Putamen (tissue), 1 donor: ENCODE results near the gene HAPLN1.
"Not testable (repeated sequence)": the region's sequence is repeated elsewhere in the genome, so short reads cannot be mapped to it uniquely, and the experiment has no call there.

Experiments
- DNase-seq: peaks from one replicate; pipeline ENCODE4 v3.0.0-alpha.2; 2016; ENCODE audit warnings: low spot score

The HAPLN1 gene

DNA sequence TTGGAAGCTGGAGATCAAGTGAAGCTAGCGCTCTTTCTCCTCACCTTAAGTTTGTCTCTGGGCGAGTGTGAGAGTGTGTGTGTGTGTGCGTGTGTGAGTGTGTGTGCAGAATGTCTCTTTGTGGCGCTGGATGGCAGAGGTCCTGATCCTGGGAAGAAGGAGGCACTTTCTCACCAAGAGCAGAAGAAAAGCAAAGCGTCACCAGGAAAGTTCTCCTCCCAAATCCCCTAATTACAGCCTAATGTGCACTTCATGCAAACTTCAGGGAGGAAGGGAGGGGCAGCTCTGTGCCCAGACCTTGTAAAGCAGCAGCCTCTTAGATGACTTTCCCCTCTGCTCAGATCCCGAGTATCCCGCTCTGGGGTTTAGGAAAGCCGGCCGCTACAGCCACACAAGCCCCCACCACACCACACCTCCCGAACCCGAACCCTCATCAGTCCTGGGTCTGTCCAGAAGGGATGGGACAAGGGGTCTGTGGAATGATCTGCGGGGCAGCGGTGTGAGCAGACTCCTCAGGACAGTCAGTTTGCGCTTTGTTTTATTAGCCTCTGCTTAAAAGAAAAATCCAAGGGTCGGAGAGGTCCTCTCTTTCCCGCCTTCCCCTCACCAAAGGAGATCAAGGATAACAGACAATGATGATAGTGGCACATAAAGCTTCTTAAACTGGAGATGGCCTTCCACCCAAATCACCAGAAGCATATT, at the start of gene HAPLN1:
Gene HAPLN1, minus strand, starts transcription at position 20 of the 702 bp plus-strand sequence. CDS start 47,332 bp downstream, outside the sequence.
- DNase-seq = no peak

DNA sequence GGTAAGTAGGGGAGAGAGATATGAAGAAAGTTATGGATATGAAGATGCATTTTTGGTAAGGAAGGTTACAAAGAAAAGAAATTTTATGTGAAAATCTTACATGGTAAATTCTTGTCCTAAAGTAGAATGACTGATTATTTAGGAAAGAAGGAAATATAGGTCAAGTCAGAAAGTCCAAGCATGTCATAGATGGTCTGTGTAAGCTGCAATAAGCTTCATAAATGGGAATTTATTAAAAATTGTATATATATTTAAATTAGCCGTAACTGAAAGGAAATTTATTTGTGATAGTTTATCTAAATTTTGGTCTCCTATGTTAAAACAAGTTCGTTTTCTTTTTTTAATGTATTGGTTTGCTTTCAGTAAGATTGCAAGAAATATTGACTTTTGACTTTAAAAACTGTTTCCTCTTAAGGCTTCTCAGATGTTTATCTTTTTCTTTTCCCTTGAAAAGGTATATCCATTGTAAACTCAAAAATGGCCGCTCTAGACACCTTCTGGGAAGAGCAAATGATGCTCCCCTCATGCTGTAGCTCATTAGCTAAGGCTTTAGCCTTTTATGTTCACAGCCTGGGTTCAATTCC, 46.8 kb upstream of the HAPLN1 start:
- no peak for DNase-seq

DNA sequence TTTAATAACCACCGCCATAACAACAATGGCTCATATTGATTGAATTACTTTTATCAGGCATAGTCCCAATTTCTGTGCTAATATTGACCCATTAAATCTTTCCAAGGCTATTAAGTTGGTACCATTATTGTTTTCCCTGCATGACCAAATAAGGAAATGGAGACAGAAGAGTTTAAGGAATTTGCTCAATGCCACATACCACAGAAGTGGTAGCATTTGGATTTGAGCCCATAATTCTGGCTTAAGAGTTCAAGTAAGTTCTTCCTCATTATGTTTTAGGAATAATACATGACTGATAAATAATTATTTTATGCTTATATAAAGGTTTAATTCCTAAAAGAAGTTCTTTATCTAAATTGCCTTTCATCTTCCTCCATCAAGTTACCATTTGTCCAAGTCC, 43.4 kb upstream of the HAPLN1 start:
- no peak for DNase-seq

DNA sequence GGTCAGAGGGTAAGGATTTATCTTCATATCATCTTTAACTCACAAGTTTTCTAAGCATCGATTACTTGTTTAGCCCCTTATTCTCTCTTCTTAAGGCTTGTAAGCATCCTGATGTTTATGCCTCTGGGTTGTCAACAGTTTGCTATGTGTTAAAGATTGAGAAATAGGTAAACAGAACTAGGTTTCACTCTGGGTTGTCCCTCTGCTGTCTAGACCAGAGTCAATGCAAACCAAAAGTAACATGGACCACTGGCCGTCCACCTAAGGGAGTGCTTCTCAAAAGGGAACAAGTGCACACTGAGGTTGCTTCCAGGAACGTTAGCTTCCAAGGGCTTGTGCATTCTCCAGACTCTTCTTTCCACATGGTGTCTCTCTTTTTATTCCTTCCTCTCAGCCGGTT, 39.9 kb upstream of the HAPLN1 start:
- no peak for DNase-seq

DNA sequence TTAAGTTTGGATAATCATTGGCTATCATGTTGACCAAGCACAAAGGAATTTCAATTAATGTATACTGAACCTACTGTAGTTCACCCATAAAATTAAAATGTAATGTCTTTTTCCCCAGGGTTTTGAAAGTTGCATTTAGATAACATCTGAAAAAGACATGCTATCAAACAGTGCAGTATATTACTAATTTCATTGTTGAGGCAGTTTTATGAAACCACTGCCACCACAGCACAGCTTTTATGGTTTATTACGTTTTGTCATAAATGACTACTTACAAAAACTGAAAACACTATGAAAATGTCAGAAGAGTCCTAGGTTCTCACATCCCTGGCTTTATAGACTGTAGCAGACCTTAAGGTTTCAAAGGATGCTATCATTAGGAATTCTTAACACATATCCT, 32.0 kb upstream of the HAPLN1 start:
- no peak for DNase-seq

DNA sequence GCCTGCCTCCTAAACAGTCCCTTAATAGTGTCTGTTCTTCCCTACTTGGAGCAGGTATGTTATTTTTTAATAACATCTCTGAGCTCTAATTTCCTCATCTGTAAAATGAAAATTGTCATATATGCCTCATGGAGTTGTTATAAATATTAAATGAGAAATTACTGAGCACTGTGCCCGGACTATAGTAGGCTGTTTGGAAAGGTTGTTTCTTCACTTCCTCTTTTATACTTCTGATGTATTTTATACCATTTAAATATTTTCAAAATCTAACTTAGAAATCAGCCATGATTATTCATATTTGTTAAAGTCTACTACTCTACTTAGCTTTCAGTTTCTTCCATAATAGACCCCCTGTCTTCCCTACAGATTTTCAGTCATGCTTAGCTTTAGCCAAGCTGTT, 30.5 kb upstream of the HAPLN1 start:
- DNase-seq = no peak

DNA sequence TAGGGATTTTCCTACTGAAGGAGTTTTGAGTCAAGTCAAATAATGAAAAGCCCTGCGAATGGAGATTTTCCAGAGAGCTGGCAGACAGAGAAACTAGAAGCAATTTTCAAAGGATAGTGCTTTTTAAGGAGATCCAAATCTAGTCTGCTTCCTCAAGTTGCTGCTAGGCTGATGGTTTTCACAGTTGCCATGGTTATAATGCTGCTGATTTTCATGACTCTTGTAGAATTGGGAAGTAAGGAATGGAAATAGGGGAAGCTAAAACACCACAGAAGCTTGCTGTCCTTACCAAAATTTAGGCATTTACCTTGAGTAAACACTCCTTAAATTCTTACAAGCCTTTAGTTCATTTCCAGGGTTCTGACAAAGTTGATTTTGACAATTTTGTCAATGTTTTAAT, 30.1 kb upstream of the HAPLN1 start:
- peak; percentile 3 for DNase-seq

DNA sequence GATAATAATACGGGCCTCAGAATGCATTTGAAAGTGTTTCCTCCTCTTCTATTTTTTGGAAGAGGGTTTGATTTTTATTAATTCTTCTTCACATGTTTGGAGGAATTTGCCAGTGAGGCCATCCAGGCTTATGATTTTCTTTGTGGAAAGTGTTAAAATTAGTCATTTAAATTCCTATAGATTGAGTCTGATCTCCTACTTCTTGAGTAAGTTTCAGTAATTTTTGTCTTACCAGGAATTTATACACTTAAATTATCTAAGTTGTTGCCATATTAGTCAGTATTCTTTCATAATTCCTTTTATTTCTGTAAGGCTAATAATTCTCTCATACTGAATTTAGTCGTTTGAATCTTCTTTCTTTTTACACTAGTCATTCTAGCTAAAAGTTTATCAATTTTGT, 25.2 kb upstream of the HAPLN1 start:
- no peak for DNase-seq

DNA sequence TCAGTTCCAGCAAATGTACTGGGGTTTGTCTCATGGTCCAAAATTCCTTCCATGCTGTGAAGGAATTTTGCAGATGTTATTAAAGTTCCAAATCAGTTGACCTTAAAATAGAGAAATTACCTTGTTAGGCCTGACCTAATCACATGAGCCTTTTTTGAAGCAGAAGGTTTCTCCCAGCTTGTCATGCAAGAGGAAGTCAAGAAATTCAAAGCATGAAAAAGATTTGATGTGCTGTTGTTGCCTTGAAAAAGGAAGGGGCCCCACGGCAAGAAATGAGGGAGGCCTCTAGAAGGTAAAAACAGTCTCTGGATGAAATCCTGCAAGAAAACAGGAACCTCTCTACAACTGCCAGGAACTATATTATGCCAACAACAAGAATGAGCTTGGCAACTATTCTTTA, 24.2 kb upstream of the HAPLN1 start:
- no peak for DNase-seq

DNA sequence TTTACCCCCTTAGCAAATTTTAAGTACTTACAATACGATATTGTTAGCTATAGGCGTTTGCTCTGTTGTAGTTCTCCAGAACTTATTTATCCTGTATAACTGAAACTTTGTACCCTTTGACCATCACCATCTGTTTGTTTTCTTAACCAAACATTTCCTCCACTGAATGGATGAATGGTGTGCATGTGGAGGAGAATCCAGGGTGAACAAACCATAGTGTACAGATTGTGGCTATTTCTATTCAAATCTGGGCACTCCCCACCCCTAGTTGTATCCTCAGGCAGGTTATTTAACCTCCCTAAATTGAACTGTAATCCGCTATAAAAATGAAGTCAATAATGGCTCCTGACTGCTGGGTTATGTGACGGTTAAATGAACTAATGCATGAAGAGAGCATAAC, 21.4 kb upstream of the HAPLN1 start:
- no peak for DNase-seq

DNA sequence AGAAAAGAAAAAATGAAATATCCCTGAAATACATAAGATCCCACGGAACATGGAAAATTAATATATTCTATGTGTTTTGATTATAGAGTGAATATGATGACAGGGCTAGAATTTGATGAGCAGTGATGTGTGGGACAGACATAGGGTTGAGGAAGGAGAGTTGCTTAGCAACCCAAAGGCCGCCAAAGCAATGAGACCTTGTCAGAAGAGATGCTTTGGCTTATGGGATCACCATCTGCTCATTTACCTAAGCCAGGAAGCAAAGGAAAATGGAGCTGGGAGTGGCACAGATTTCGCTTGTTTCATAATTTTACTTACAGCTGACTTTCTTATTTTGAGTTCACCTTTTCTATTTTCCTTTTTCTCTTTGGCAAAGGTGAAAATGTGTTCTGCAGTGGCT, 20.9 kb upstream of the HAPLN1 start:
- no peak for DNase-seq

DNA sequence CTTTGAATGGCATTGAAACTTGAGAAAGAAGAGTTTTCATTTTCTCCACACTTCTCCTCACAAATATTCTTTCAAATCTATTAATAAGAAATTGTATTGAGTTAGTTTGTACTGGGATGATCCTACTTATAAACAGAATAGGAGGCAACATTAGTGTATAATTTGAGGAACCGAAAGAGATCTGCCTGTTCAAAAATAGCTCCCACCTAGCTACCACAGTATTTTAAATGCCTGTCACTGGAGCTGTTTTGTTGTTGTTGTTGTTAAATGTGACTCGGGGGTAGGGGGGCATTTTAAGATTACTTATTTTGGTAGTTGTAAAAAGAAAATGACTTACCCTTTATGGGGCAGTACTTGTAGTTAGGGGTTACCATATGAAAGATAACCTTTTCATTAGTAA, 20.1 kb upstream of the HAPLN1 start:
- DNase-seq = no peak

DNA sequence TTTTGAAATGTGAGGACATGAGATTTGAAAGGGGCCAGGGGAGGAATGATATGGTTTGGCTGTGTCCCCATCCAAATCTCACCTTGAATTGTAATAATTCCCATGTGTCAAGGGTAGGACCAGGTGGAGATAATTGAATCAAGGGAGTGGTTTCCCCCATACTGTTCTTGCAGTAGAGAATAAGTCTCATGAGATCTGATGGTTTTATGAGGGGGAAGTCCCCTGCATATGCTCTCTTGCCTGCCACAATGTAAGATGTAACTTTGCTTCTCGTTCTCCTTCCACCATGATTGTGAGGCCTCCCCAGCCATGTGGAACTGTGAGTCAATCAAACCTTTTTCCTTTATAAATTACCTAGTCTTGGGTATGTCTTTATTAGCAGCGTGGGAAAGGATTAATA, 15.5 kb upstream of the HAPLN1 start:
- not testable (repeated sequence) for DNase-seq

DNA sequence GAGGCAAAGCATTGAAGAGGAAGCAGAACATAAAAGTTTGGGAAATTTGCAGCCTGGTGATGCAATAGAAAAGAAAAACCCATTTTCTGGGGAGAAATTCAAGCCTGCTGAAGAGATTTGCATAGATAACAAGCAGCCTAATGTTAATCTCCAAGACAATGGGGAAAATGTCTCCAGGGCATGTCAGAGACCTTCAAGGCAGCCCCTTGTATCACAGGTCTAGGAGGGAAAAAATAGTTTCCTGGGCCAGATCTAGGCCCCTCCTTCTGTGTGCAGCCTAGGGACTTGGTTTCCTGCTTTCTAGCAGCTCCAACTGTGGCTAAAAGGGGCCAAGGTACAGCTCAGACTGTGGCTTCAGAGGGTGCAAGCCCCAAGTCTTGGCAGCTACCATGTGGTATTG, 14.4 kb upstream of the HAPLN1 start:
- DNase-seq = not testable (repeated sequence)

DNA sequence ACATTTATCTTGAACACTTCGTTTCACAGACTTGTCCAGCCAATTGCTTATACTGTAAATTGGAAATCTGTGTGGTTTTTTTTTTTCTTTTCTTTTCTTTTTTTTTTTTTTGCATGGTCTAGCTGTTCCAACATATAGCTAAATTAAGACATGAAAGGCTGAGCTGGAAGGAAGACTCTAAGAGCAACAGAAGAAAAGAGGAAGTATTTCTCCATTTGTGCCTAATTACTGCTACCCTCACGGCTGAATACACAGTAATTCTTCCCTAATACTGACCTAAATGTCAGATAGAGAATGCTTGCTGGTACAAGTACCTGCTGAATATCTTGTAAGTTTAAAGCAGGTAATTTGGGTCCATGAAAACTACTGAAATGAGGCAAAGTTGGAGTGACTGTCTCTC, 11.0 kb upstream of the HAPLN1 start:
- DNase-seq = no peak

DNA sequence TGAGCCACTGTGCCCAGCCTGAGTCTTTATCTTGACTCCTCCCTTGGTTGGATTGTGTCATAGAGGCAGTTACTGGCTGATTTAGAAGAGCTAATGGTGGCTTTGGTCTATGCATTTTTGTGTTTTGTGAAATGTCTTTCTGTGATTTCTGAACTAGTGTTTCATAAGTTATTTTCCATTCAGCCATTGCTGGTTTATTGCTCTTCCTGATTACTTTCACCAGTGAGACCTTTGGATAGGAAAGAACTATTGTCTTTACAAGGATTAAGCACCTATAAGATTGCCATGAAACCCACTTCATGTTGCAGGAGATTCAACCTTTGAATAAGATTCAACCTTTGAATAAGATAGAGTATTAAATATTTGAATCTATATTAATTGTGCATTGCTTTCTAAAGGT, 8.7 kb upstream of the HAPLN1 start:
- DNase-seq = no peak

DNA sequence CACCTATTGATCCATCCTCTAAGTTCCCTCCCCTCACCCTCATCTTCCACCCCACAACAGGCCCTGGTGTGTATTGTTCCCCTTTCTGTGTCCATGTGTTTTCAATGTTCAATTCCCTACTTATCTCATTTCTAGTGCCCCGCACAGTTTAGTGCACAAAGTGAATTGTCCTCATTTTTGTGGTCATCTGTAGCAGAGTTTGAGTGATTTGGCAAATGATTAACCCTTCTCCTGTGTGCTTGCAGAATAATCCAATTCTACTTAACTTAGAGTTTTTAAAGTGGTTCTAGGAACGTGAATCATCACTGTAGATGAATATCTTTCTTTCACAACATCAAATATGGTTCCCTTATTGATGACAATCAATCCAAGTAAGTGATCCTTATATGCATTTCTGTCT, 6.3 kb upstream of the HAPLN1 start:
- no peak for DNase-seq

DNA sequence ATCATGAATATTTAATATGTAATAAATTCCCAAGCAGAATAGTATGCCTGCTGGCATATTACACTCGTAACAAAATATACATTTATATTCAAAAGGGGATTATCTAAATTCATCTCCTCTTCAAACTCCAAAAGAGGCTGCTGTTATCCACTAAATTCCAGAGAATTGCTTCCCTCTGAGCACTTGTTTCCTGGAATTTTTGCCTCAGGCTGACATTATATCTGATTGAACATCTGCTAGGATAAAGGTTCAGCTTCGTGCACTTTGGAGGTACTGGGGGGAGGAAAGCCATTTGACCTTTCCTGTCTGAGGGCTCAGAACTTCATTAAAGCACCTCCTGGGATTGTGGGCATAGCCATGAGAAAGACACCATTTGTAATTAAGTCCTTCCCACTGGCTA, 4.3 kb upstream of the HAPLN1 start:
- no peak for DNase-seq

DNA sequence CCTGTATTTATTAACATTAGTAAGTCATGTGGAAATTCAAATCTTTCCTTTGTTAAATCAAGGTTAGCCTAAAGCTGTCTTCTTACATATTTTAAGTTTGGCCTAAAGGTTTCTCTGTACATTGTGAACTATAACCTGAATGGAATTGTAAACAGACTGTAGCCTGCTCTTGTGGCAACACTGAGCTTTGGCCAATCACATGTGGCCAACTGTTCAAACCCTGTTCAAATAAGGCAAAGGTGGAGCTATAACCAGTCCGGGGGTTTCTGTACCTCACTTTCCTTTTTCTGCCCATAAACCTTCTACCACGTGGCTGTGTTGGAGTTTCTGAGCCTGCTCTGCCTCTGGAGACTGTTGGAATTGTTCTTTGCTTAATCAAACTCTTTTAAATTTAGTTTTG, 3.3 kb upstream of the HAPLN1 start:
- no peak for DNase-seq

DNA sequence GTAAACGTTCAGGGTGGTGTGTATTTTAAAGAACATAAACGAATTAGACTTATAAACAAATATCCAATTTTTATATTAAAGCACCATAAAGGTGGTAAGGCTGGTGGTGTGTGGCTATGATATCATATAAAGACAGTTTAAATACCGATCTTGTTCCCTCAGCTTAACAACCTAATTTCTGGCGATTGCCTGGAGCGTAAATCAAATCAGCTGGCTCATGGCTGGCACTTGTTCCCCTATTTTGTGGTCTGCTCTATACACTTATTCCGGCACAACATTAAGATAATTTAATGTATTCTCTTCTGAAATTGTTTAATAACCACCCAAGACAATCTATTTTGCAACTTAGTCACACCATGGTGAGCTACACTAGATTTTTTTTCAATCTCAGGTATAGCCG, 2.4 kb upstream of the HAPLN1 start:
- no peak for DNase-seq

DNA sequence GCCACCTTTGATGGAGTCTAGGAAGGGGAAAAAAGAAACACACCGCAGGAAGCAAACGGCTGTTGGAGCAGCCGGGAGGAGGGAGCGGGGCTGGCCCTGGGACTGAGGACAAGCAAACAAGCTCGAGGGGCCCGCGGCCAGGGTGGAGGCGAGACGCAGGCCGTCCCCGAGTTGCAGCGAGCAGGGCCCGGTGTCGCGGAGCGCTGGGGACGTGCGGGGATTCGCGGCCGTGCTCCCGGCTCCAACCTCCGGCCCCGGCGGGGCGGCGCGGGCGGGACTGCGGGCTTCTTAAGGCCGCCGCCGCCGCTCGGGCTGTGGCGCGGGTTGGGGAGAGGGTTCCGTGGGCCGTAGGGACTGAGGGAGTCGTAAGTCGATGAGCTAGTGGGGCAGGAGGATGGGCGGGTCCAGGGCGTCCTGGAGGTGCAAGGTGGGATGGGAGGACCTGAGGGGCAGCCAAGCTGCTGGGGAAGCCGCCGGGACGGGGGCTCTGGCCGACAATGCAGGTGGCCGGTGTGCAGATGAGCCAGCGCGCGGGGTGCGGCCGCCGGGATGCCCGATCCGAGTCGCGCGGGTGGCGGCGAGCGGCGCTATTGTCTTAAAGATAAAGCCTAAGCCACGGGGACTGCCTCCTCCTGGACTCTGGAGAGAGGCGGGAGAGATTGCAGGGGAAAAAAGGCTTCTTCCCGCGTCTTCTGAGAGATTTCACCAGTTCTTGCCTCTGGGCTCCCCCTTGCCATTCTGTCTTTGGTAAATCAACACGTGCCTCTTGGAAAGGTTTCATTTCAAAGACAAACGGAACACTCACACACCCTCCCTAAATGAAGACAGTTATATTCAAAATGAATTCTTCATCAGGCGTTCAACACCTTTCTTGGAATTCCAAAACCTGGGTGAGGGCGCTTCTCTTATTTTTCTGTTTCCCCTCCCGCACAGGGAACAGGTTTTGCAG, 1.6 kb upstream of the HAPLN1 start:
- peak; percentile 59 for DNase-seq

DNA sequence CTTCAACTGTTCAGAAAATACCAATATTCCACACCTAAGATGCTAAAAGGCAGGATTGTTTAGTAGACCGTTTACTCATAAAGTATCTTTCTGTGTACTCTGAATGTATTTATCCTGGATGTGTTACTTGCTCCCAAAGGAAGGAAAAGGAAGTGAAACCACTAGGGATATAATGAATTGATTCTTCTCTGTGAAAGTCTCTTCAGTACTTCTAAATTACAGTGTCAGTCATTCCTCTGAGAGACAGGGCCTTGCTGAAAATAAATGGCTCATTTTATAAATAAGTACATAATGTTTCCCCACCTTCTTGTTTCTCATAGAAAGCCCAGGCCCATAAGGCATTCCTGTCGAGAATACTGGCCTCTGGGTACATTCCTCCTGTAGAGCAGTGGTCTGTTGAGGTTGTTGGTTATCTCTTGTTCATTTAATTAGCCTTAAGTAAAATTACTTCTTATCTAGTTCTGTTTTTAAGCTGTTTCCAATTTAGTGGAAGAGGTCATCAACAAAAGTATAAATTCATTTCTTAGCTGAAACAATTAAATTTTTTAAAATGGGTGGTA, 1.6 kb downstream of the HAPLN1 start:
- DNase-seq = no peak
